ENCODE data around the gene PUM1. TPM values are rescaled to one million over a fixed set of nuclear protein-coding genes. Genes with fewer than 3 reads are reported as not detected.

The PUM1 gene
- total RNA-seq, 1 donor from 2014 or later, result 69.4 TPM

GRCh38 chr1:31027693-31028526 is 37.6 kb downstream of the PUM1 start:
- no peak for DNase-seq (ENCODE audit: low read depth, low spot score)

- DNase-seq (ENCODE audit: low read depth, low spot score), result no peak
Measured at GRCh38 chr1:31022259-31022658, 43.3 kb downstream of the PUM1 start.

- DNase-seq (ENCODE audit: low read depth, low spot score), result no peak
Measured at GRCh38 chr1:31020007-31020790, 45.3 kb downstream of the PUM1 start.

- DNase-seq (ENCODE audit: low read depth, low spot score), result no peak
Measured at GRCh38 chr1:31019401-31019800, 46.1 kb downstream of the PUM1 start.

- no peak for DNase-seq (ENCODE audit: low read depth, low spot score)
Measured at GRCh38 chr1:31016868-31017267, 48.6 kb downstream of the PUM1 start.

- peak; percentile 8 for DNase-seq (ENCODE audit: low read depth, low spot score)
Measured at GRCh38 chr1:31013187-31013864, 52.2 kb downstream of the PUM1 start.

GRCh38 chr1:31012210-31012924 is 53.1 kb downstream of the PUM1 start:
- DNase-seq (ENCODE audit: low read depth, low spot score), result no peak

- DNase-seq (ENCODE audit: low read depth, low spot score), result no peak
Measured at GRCh38 chr1:31011719-31012118, 53.8 kb downstream of the PUM1 start.

GRCh38 chr1:31010086-31010989 is 55.2 kb downstream of the PUM1 start:
- DNase-seq (ENCODE audit: low read depth, low spot score), result no peak

- DNase-seq (ENCODE audit: low read depth, low spot score), result peak; percentile 4
Measured at GRCh38 chr1:31007462-31007991, 58.0 kb downstream of the PUM1 start.

- DNase-seq (ENCODE audit: low read depth, low spot score), result no peak
Measured at GRCh38 chr1:31006747-31007146, 58.8 kb downstream of the PUM1 start.

- DNase-seq (ENCODE audit: low read depth, low spot score), result no peak
Measured at GRCh38 chr1:31005617-31006166, 59.8 kb downstream of the PUM1 start.

GRCh38 chr1:31005198-31005597 is 60.3 kb downstream of the PUM1 start:
- no peak for DNase-seq (ENCODE audit: low read depth, low spot score)

GRCh38 chr1:31004231-31004621 is 61.3 kb downstream of the PUM1 start:
- no peak for DNase-seq (ENCODE audit: low read depth, low spot score)

- DNase-seq (ENCODE audit: low read depth, low spot score), result no peak
Measured at GRCh38 chr1:31003613-31004230, 61.8 kb downstream of the PUM1 start.

- DNase-seq (ENCODE audit: low read depth, low spot score), result no peak
Measured at GRCh38 chr1:31000301-31000700, 65.2 kb downstream of the PUM1 start.

GRCh38 chr1:30998887-30999286 is 66.6 kb downstream of the PUM1 start:
- DNase-seq (ENCODE audit: low read depth, low spot score), result no peak

GRCh38 chr1:30998171-30998570 is 67.3 kb downstream of the PUM1 start:
- DNase-seq (ENCODE audit: low read depth, low spot score), result no peak

GRCh38 chr1:30997463-30998057 is 68.0 kb downstream of the PUM1 start:
- no peak for DNase-seq (ENCODE audit: low read depth, low spot score)
